Measurements from ENCODE around the gene ZC3HAV1. TPM values are rescaled to one million over a fixed set of nuclear protein-coding genes. Genes with fewer than 3 reads are reported as not detected.

The ZC3HAV1 gene
- total and polyA plus RNA-seq, 2 of the 13 experiments (the other 11 are each of a cell fraction or from before 2014, with no cell fraction given) = 12.7 to 23.7 TPM

GRCh38 chr7:139112316-139112715 lies 2.8 kb upstream of the ZC3HAV1 start:
- Histone ChIP-seq H3K9me3 (ENCODE audit: low read length) (no peaks in the 10 kb centered on the region), H2AFZ (ENCODE audit: low read length) (no peak overlapping the region), H3K27ac (ENCODE audit: extremely low read length, insufficient read depth, low read length) (no peak overlapping the region), H3K79me2 (ENCODE audit: insufficient read depth, low read length) (peaks cover 16% of the 10 kb centered on the region), H3K36me3 (replicated peaks in 1 of 2; ENCODE audit: control insufficient read depth in 1 of 2, insufficient read depth in 2 of 2, low read length in 2 of 2) (no peaks in the 10 kb centered on the region), H3K4me2 (ENCODE audit: low read depth, low read length) (peak overlapping the region; percentile 28), H3K4me3 (replicated peaks in 1 of 3; ENCODE audit: insufficient read depth in 1 of 3, low read depth in 2 of 3, low read length in 3 of 3) (no peak overlapping the region), H3K27me3 (ENCODE audit: control insufficient read depth in 1 of 2, insufficient read depth in 2 of 2, low read length in 2 of 2) (no peaks in the 10 kb centered on the region; a peak in 1 of 5 replicates), H4K20me1 (ENCODE audit: insufficient read depth, low read length) (no peaks in the 10 kb centered on the region), H3K4me1 (ENCODE audit: insufficient read depth, low read length) (peaks cover 66% of the 10 kb centered on the region), H3K9ac (ENCODE audit: insufficient read depth, low read depth, low read length) (no peak overlapping the region)
- 83% methylated on average over 2 of the region's 3 CpGs for WGBS (ENCODE audit: low lambda C conversion rate)
- intact Hi-C loops (cut with micrococcal nuclease; ENCODE audit: unreplicated experiment) (no loop called here), in situ Hi-C loops (cut with HindIII; ENCODE audit: extremely low pct_ligation_motif_present, low pct_unique_long_range_greater_than_20kb) (no loop called here)
- no peak for ATAC-seq
- CTCF ChIA-PET (ENCODE audit: low intra/inter-chr PET ratio, low total read pairs) = no interaction called here
- DNase-seq (ENCODE audit: low spot score) = no peak
- POLR2A ChIA-PET = no interaction called here
- TF ChIP-seq SP2 (CRISPR knock-in tag; IDR thresholded peaks at IDR 0.05) (no peak), ZNF652 (CRISPR knock-in tag; IDR thresholded peaks at IDR 0.05; ENCODE audit: borderline replicate concordance, low read depth) (no peak), ATF2 (CRISPR knock-in tag; IDR thresholded peaks at IDR 0.05) (no peak), MLLT10 (CRISPR knock-in tag; IDR thresholded peaks at IDR 0.05) (no peak), IRF9 (CRISPR knock-in tag; IDR thresholded peaks at IDR 0.05; ENCODE audit: borderline replicate concordance) (no peak), ZMYM3 (CRISPR knock-in tag; IDR thresholded peaks at IDR 0.05) (no peak), ZUFSP (CRISPR knock-in tag; IDR thresholded peaks at IDR 0.05; ENCODE audit: borderline replicate concordance) (no peak), ATAD3A (CRISPR knock-in tag; IDR thresholded peaks at IDR 0.05) (no peak), ATF7 (IDR thresholded peaks at IDR 0.05) (no peak), ATF7 (CRISPR knock-in tag; IDR thresholded peaks at IDR 0.05) (no peak), JUND (CRISPR knock-in tag; IDR thresholded peaks at IDR 0.05) (no peak), ZIK1 (CRISPR knock-in tag; IDR thresholded peaks at IDR 0.05; ENCODE audit: borderline replicate concordance, low read depth) (no peak), AKAP8 (CRISPR knock-in tag; IDR thresholded peaks at IDR 0.05) (no peak), SMYD3 (CRISPR knock-in tag; IDR thresholded peaks at IDR 0.05) (no peak), SP4 (CRISPR knock-in tag; IDR thresholded peaks at IDR 0.05) (no peak), RARG (CRISPR knock-in tag; IDR thresholded peaks at IDR 0.05; ENCODE audit: low read depth) (no peak), U2AF2 (IDR thresholded peaks at IDR 0.05; ENCODE audit: low read depth, low read length) (no peak), ZNF670 (CRISPR knock-in tag; IDR thresholded peaks at IDR 0.05; ENCODE audit: borderline replicate concordance) (no peak), ASH2L (IDR thresholded peaks at IDR 0.05; ENCODE audit: insufficient read length, low read depth, low read length) (no peak), NR2C2 (CRISPR knock-in tag; IDR thresholded peaks at IDR 0.05; ENCODE audit: borderline replicate concordance) (no peak), ZNF605 (CRISPR knock-in tag; IDR thresholded peaks at IDR 0.05) (no peak)
- no peak for FAIRE-seq
- no TSS peak for BruUV-seq (replicated peaks)
